ENCODE measurements around the gene CFB.

DNA sequence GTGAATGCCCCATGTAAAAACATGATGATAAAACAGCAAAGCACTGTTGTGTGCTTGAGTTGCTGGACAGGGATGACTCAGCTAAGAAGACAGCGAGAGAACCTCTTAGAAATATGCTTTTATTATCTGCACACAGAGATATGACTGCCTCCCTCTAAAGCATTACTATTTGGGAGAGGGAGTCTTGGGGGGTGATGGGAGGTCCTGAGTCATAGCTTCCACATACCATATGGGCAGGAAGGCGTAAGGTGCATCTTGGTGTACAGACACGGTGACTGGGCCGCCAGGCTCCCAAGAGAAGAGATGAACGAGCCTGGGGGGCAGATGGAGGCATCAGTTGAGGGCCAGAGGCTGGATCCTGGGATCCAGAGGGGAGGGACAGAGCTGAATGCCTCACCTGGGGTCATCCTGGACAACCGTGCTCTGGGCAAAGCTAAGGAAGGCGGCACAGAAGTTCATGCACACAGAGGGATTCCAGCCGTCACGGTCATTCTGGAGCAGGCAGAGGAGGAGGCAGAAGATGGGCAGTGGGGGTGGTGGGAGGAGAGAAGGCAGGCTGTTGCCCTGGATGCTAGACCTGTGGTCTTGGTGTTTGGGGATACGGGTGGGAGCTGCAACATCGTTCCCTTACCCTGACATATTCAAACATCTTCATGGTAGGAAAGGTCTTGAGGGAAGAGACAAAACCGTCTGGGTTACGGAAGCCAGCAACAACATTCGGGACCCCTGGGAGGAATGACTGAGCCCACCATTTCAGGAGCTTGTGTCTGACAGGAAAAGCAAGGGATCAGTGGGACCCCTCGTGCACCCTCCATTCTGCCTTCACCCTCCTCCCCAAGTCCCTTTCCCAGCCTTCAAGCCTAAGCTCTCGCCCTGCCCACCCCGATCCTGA, 24.1 kb downstream of the CFB start:
- TF ChIP-seq, protein P1, sequence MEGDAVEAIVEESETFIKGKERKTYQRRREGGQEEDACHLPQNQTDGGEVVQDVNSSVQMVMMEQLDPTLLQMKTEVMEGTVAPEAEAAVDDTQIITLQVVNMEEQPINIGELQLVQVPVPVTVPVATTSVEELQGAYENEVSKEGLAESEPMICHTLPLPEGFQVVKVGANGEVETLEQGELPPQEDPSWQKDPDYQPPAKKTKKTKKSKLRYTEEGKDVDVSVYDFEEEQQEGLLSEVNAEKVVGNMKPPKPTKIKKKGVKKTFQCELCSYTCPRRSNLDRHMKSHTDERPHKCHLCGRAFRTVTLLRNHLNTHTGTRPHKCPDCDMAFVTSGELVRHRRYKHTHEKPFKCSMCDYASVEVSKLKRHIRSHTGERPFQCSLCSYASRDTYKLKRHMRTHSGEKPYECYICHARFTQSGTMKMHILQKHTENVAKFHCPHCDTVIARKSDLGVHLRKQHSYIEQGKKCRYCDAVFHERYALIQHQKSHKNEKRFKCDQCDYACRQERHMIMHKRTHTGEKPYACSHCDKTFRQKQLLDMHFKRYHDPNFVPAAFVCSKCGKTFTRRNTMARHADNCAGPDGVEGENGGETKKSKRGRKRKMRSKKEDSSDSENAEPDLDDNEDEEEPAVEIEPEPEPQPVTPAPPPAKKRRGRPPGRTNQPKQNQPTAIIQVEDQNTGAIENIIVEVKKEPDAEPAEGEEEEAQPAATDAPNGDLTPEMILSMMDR (IDR thresholded peaks at IDR 0.05): no peak
- TF ChIP-seq EZH2phosphoT487 (IDR thresholded peaks at IDR 0.05): no peak
- TF ChIP-seq EZH2 (IDR thresholded peaks at IDR 0.05): no peak
